Body of pancreas (tissue), 4 donors: ENCODE measurements around the gene TRIM69.

Source experiments
- POLR2A ChIP-seq, 3 donors: fragments of 450-650 bp; IDR thresholded peaks; one replicate each; pipeline ENCODE4 v1.6.1; 2016; ENCODE audit warnings: antibody characterized with exemption in 3 of 3, mild to moderate bottlenecking in 2 of 3
- TF ChIP-seq, protein P1 (sequence below), 7 experiments: fragments of 450-650 bp in 4 of 7; fragments of 200-600 bp in 3 of 7; sonication (generic) in 3 of 7; IDR thresholded peaks; one replicate each; pipeline ENCODE4 v1.5.1; 2016 to 2019; ENCODE audit warnings: antibody characterized with exemption in 7 of 7

DNA sequence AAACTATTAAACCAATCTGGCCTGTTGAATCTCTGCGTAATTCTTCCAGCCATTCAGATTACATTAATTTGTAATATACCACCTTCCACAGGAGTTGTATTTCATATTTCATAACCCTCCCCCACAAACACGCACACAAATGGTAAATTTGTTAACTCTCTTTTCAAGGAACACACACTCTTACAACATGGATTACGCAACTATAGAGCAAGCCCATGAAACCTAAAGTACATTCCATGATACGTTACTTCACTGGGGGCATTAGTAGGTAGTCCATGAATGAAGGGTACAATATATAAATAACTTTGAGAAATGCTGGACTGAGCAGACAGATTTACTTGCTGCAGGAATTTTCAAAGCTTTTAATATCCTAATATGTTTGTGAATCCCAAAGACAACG, 65.0 kb downstream of the TRIM69 start:
- TF ChIP-seq, protein P1, sequence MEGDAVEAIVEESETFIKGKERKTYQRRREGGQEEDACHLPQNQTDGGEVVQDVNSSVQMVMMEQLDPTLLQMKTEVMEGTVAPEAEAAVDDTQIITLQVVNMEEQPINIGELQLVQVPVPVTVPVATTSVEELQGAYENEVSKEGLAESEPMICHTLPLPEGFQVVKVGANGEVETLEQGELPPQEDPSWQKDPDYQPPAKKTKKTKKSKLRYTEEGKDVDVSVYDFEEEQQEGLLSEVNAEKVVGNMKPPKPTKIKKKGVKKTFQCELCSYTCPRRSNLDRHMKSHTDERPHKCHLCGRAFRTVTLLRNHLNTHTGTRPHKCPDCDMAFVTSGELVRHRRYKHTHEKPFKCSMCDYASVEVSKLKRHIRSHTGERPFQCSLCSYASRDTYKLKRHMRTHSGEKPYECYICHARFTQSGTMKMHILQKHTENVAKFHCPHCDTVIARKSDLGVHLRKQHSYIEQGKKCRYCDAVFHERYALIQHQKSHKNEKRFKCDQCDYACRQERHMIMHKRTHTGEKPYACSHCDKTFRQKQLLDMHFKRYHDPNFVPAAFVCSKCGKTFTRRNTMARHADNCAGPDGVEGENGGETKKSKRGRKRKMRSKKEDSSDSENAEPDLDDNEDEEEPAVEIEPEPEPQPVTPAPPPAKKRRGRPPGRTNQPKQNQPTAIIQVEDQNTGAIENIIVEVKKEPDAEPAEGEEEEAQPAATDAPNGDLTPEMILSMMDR (IDR thresholded peaks at IDR 0.05), result no peak
- TF ChIP-seq POLR2A (IDR thresholded peaks at IDR 0.05), result no peak
